GM12874 (cell line): ENCODE data around the gene MYBPC3.

ENCODE experiments used
- TF ChIP-seq, protein P1 (sequence below): IDR thresholded peaks from 2 replicates; pipeline ENCODE4 v1.5.1; 2011; ENCODE audit warnings: low read depth, mild to moderate bottlenecking, control low read depth, low read length, moderate library complexity; ENCODE audit not compliant: insufficient read depth

MYBPC3 gene

DNA sequence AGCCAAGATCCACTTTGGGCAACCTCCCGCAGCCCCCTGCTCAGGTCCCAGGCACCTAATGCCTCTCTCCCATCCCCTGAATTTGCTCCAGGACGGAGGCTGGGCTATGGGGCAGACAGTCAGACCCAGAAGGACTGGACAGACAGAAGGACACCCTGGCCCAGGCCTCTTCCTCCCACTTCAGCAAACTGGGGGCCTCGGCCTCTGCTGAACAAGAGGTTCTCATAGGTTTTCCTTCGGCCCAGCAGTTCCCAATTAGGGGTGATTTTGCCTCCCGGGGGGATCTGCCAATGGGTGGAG, 22.2 kb upstream of the MYBPC3 start:
- TF ChIP-seq, protein P1, sequence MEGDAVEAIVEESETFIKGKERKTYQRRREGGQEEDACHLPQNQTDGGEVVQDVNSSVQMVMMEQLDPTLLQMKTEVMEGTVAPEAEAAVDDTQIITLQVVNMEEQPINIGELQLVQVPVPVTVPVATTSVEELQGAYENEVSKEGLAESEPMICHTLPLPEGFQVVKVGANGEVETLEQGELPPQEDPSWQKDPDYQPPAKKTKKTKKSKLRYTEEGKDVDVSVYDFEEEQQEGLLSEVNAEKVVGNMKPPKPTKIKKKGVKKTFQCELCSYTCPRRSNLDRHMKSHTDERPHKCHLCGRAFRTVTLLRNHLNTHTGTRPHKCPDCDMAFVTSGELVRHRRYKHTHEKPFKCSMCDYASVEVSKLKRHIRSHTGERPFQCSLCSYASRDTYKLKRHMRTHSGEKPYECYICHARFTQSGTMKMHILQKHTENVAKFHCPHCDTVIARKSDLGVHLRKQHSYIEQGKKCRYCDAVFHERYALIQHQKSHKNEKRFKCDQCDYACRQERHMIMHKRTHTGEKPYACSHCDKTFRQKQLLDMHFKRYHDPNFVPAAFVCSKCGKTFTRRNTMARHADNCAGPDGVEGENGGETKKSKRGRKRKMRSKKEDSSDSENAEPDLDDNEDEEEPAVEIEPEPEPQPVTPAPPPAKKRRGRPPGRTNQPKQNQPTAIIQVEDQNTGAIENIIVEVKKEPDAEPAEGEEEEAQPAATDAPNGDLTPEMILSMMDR = no peak

DNA sequence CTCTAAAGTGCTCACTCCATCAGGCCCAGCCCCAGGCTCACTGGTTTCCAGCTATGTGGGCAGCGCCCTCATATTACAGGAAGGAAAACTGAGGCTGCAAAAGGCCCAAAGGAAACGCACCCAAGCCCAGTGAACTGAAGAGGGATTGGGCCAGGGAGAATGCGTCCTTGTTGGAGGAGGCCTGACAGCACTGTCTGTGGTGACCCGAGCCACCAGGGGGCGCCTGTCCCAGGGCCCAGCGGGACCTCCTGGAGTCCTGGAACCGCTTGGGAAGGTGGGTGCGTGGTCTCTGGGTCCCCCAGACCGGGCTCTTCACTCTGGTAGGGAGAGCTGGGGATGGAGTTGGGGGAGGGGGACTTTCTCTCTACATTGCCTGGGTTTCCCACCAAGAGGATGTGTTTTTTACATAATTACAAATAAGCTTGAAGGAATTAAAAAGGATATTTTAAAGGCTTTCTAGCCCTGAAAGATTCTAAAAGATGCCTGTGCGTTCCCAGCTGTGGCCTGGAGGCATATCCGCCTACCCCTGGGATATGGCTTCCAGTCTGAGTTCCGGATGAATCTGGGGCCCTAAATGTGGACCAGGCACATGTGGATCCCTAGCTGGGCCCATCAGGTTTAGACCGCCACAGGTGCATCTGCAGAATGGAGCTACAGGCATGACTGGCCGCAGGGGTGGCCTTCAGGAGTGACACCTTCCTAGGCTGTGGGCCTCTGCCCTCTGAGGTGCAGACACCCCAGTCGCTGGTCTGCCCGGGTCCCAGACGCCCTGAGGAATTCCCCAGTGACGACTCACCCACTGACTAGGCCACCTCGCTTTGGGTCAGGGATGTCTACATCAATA, 21.6 kb upstream of the MYBPC3 start:
- TF ChIP-seq, protein P1 = peak; percentile 97

DNA sequence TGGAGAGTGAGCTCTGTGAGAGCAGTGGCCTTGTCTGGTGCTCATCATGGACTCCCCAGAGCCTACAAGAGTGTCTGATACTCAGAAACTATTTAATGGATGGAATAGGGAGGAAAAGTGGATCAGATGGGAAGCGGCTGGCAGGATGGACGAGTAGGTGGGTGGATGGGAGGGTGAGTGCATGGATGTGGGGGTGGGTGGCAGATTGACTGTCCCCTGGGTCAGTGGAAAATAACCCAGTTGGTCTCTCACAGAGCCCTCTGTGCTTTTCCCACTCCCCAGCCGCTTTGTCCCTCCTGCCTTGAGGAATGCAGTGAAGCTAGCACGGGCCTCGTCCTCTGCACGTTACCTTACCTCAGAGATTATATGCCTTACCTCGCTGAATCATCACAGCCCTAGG, 19.9 kb upstream of the MYBPC3 start:
- TF ChIP-seq, protein P1 = no peak

DNA sequence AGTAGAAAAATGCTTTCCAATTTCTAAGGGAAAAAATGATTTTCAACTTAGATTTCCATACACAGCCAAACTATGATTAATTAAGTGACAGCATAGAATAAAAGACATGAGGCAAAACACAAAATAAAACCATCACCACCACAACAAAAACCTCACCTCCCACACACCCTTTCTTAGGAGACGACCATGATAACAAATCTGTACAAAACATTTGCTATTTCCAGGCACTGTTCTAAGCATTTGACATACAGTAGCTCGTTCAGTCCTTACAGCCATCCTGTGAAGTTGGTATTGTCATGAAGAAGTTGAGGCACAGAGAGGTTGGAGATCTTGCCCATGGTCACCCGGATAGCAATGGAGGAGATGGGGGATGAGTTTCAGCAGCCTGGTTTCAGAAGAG, 17.2 kb upstream of the MYBPC3 start:
- TF ChIP-seq, protein P1 = no peak

DNA sequence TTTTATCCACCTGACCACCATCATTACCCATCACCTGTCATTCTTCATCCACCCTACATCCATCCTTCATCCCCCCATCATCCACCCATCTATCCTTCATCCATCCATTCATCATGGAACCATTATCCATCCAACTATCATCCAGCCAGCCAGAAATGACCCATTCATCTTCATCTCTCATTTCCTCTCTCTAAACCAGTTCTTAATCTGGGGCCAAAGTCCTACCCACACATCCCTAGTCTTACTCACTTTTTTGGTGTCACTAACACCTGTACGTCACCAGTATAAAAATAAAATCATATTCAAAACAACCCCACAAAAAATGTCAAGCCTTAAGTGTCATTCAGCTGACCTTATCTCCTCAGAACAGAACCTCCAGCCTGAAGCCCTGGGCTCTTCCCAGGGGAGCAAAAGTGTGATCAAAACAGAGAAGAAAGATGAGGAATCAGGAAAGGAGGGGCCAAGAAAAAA, 13.6 kb upstream of the MYBPC3 start:
- TF ChIP-seq, protein P1 = no peak

DNA sequence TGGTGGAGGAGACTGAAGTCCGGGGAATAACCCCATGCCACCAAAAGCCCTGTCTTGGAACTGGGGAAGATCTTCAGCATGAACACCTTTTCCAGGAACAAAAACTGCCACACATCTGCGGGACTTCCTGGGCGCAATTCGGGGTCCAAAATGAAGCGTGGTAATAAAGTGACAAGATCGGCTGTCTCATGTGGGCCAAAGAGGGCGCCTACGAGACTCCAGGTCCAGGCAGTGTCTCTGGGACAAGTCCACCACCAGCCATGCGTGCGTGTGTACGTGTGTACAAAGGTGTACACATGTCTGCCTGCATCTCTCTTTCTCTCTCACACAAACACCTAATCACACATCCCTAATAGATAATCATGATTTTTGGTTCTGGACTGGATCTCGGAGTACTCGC, 8.9 kb upstream of the MYBPC3 start:
- TF ChIP-seq, protein P1 = no peak

GRCh38 chr11:47360341-47360740, 7.8 kb upstream of the MYBPC3 start:
- TF ChIP-seq, protein P1 = no peak
